Right ventricle myocardium inferior (tissue), 1 donor: ENCODE results near the gene RFPL1. TPM values are rescaled to one million over a fixed set of nuclear protein-coding genes. Genes with fewer than 3 reads are reported as not detected.
"Not testable (repeated sequence)": the region's sequence is repeated elsewhere in the genome, so short reads cannot be mapped to it uniquely, and the experiment has no call there.

Experiments
- ATAC-seq: fragments of 200-7000 bp; cut with Tn5 transposase; one replicate; pipeline ENCODE4 v1.9.1; 2020; ENCODE audit warnings: mild to moderate bottlenecking, moderate library complexity
- DNase-seq: peaks from one replicate; pipeline ENCODE4 v3.0.0; 2021; ENCODE audit errors: missing footprints
- intact Hi-C: fragments of 100-400 bp; cut with DNase I; formaldehyde crosslinking; loops from one replicate; pipeline ENCODE4 v1.11.0; 2022
- total RNA-seq: library from RNA; stranded (reverse); fragmentation: NEBNext Ultra II Directional; extraction: Animal tissue kit (Norgen Biotek cat#: 25700); gene quantifications from one replicate; pipeline ENCODE4 v1.2.1, GENCODE V29; 2021
- donor health status: DM: no; HTN: yes; CAD: no; lungs with severe emphysema.

The RFPL1 gene
- total RNA-seq, 1 donor from 2014 or later: not detected

GRCh38 chr22:29473001-29473400 lies 34.6 kb downstream of the RFPL1 start:
- DNase-seq (no peak), ATAC-seq (no peak)
- intact Hi-C loops: no loop called here

GRCh38 chr22:29475550-29475949 lies 37.2 kb downstream of the RFPL1 start:
- DNase-seq: no peak

GRCh38 chr22:29476116-29476515 lies 37.7 kb downstream of the RFPL1 start:
- ATAC-seq (no peak), DNase-seq (no peak)
- intact Hi-C loops: no loop called here

More at GRCh38 chr22:29475550-29475949, 37.2 kb downstream of the RFPL1 start:
- intact Hi-C loops: no loop called here
- no peak for ATAC-seq

GRCh38 chr22:29477723-29478318 lies 39.4 kb downstream of the RFPL1 start:
- no peak for ATAC-seq
- intact Hi-C loops: no loop called here
- no peak for DNase-seq

GRCh38 chr22:29478326-29479276 lies 40.2 kb downstream of the RFPL1 start:
- intact Hi-C loops: no loop called here
- no peak for DNase-seq
- ATAC-seq: no peak

- intact Hi-C loops: no loop called here
- no peak for ATAC-seq
- no peak for DNase-seq
Measured at GRCh38 chr22:29479417-29480261, 41.3 kb downstream of the RFPL1 start, which contains the start of gene NEFH. Gene NEFH (plus strand): TSS chr22:29480218. CDS start chr22:29480263, 45 bp downstream.

- ATAC-seq: no peak
- intact Hi-C loops: no loop called here
- no peak for DNase-seq
Measured at GRCh38 chr22:29480262-29480511, 41.8 kb downstream of the RFPL1 start.

GRCh38 chr22:29480512-29481264 lies 42.3 kb downstream of the RFPL1 start:
- ATAC-seq (peak; percentile 40), DNase-seq (no peak)
- intact Hi-C loops: no loop called here

- intact Hi-C loops: no loop called here
- ATAC-seq (no peak), DNase-seq (no peak)
Measured at GRCh38 chr22:29481265-29482000, 43.0 kb downstream of the RFPL1 start.

- no peak for ATAC-seq
- intact Hi-C loops: no loop called here
Measured at GRCh38 chr22:29482253-29482652, 43.9 kb downstream of the RFPL1 start.

GRCh38 chr22:29482726-29483125 lies 44.3 kb downstream of the RFPL1 start:
- no peak for DNase-seq
- intact Hi-C loops: no loop called here
- ATAC-seq: no peak

More at GRCh38 chr22:29482253-29482652, 43.9 kb downstream of the RFPL1 start:
- DNase-seq: no peak

- intact Hi-C loops: no loop called here
- ATAC-seq (no peak), DNase-seq (no peak)
Measured at GRCh38 chr22:29483254-29483653, 44.9 kb downstream of the RFPL1 start.

GRCh38 chr22:29484642-29485041 lies 46.3 kb downstream of the RFPL1 start:
- intact Hi-C loops: no loop called here
- ATAC-seq (no peak), DNase-seq (no peak)

- no peak for DNase-seq
- intact Hi-C loops: no loop called here
- ATAC-seq: no peak
Measured at GRCh38 chr22:29485448-29485847, 47.1 kb downstream of the RFPL1 start.

GRCh38 chr22:29487426-29487986 lies 49.1 kb downstream of the RFPL1 start:
- ATAC-seq: no peak
- no peak for DNase-seq
- intact Hi-C loops: no loop called here

GRCh38 chr22:29489127-29489780 lies 50.9 kb downstream of the RFPL1 start:
- DNase-seq, ATAC-seq, intact Hi-C loops: not testable (repeated sequence)

GRCh38 chr22:29491012-29491411 lies 52.6 kb downstream of the RFPL1 start:
- ATAC-seq (no peak), DNase-seq (no peak)
- intact Hi-C loops: no loop called here
